IPS-18a (cell line): ENCODE results near the gene UBAP1L.
"Not testable (repeated sequence)": the region's sequence is repeated elsewhere in the genome, so short reads cannot be mapped to it uniquely, and the experiment has no call there.

Experiments
- H3K27ac ChIP-seq: one replicate; pipeline ENCODE4 v1.5.1; 2013; ENCODE audit warnings: low read length
- H3K27me3 ChIP-seq: one replicate; pipeline ENCODE4 v1.6.1; 2013; ENCODE audit warnings: mild to moderate bottlenecking, low read length; ENCODE audit not compliant: control insufficient read depth, insufficient read depth
- H3K36me3 ChIP-seq: one replicate; pipeline ENCODE4 v1.6.1; 2013; ENCODE audit warnings: low read depth, low read length; ENCODE audit not compliant: control insufficient read depth
- H3K4me1 ChIP-seq: one replicate; pipeline ENCODE4 v1.6.1; 2013; ENCODE audit warnings: low read depth, low read length; ENCODE audit not compliant: control insufficient read depth
- H3K4me3 ChIP-seq: one replicate; pipeline ENCODE4 v1.5.1; 2013; ENCODE audit warnings: low read length
- H3K9ac ChIP-seq: one replicate; pipeline ENCODE4 v1.6.1; 2013; ENCODE audit warnings: mild to moderate bottlenecking, low read length, moderate library complexity
- H3K9me3 ChIP-seq: one replicate; pipeline ENCODE4 v1.6.1; 2013; ENCODE audit warnings: low read depth, low read length; ENCODE audit not compliant: control insufficient read depth

Gene UBAP1L

DNA sequence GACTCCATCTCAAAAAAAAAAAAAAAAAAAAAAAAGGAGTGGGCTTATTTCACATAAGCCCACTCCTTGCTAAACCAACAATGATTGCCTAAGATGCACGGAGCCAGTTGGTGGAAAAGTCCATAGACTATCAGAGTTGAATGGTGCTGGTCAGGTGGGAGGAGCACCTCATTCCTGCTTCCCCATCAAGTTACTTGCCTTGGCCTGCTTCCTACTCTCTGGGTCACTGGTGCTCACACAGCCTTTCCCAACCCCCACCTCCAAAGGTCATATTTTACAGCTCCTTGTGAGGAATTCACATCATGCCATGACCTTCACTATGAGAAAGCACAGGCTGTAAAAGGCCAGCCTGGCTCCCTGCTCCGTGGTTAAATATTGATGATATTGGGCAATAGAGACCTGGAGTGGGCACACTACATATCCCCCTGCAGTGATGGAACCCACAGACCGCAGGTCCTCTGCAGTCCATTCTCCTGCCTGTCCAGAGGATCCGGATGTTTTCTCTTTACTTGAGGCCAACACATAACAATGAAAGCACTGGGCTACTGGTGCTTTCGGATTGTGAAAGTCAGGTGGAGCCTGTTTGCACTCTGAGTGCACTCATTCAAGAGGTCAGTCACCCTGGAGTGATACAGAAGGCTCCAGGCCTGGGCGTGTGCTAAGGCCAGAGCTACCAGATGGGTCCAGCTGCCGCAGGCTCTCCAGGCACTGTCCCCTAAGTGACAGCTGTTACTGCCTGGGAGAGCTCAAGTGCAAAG is 70.1 kb downstream of the UBAP1L start, which contains the start of gene SLC51B:
Gene SLC51B, plus strand, starts transcription at position 664 of the 758 bp plus-strand sequence. CDS start 4,618 bp downstream, outside the sequence.
- Histone ChIP-seq H3K4me3 (no peak within 1 kb of the TSS), H3K9me3 (no peaks in the 10 kb centered on the region), H3K27ac (no peak within 1 kb of the TSS), H3K9ac (no peak within 1 kb of the TSS), H3K36me3 (no peaks in the 10 kb centered on the region), H3K27me3 (no peaks in the 10 kb centered on the region), H3K4me1 (peaks cover 4% of the 10 kb centered on the region)

DNA sequence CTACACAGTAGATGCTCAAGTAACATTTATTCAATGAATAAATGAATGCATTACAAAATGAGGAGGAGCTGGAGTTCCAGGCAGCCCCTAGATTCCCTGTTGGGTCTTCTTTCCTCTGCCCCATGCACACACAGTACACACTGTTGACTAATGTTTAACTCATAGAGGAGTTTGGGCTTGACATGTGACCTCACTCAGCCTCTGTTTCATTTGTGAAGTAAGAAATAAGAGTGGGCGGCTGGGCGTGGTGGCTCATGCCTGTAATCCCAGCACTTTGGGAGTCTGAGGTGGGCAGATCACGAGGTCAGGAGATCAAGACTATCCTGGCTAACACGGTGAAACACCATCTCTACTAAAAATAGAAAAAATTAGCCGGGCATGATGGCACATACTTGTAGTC is 70.8 kb downstream of the UBAP1L start:
- not testable (repeated sequence) for H3K9ac ChIP-seq, H3K9me3 ChIP-seq, H3K4me3 ChIP-seq, H3K27me3 ChIP-seq, H3K36me3 ChIP-seq, H3K27ac ChIP-seq, H3K4me1 ChIP-seq

DNA sequence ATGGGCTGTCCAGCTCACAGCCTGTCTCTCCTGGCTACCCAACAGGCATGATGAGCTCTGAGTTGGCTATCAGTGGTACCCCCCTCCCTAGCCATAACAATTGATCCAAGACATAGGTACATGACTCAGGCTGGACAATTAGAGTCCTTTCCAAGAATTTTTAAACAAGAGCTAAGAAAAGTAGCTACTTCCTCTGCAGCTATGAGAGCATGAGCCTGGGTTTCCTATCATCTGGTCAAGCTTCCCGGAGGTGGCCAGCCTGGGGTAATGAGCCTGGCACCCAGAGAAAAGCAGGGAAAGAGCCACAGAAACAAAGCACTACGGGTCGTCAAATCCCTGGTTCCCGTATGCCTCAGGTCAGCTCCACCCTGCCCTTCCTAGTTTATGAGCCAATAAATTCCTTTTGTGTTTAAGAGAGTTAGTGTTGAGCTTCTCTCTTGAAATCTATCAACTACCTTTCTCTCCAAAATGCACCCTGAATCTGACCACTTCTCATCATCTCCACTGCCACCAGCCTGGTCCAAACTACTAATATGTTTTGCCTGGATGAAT is 72.1 kb downstream of the UBAP1L start:
- Histone ChIP-seq H3K4me1 (no peaks in the 10 kb centered on the region), H3K9ac (no peak overlapping the region), H3K4me3 (no peak overlapping the region), H3K27ac (no peak overlapping the region), H3K27me3 (no peaks in the 10 kb centered on the region), H3K9me3 (no peaks in the 10 kb centered on the region), H3K36me3 (no peaks in the 10 kb centered on the region)
